ENCODE measurements around the gene ABCF1.
A peak's percentile ranks its signal among the peaks of the same experiment; 100 is the strongest.

ABCF1 gene

DNA sequence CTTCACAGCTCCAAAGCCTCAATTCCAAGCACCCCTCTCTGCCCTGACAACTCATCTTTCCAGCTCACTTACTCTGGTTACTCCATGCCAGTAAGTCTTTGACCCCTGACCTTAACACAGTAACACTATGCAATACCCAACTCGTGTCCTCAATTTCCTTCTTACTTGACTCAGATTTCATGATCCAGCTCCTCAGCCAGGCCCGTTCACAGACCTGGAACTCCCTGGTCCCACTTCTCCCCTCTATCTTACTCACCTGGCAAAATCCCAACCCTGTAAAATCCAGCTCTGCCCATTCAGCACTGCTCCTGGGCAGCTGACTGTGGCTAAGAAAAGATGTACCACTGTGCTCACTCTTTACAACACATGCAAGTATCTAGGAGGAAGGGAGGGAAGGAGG is 22.9 kb upstream of the ABCF1 start:
- Mint-ChIP-seq H3K27ac (no peak overlapping the region), H3K4me1 (ENCODE audit: low read depth) (peaks cover 13% of the 10 kb centered on the region), H3K4me3 (no peak overlapping the region), H3K9me3 (no peaks in the 10 kb centered on the region), H3K36me3 (ENCODE audit: low read depth) (peaks cover 43% of the 10 kb centered on the region), H3K27me3 (ENCODE audit: low read depth) (no peaks in the 10 kb centered on the region)
- no peak for DNase-seq (ENCODE audit: low spot score)

DNA sequence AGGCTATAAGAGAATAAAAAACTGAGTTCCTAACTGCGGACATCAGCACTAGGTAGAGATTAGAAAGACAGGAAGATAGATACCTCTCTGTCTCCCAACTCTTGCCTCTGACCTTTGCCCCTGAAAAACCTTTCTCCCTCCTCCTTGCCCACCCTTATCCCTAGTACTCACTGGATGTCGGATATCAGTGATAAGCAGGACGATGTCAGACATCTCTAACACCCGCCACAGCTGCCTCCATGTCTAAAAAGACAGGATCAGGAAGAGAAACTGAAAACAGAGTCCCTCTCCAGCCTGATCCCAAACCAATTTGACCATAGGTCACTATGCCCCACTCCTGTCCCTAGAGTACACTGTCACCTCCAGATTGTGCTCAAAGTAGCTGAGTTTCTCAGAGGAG is 16.8 kb upstream of the ABCF1 start:
- Mint-ChIP-seq H3K9me3 (no peaks in the 10 kb centered on the region), H3K4me1 (ENCODE audit: low read depth) (peaks cover 16% of the 10 kb centered on the region), H3K36me3 (ENCODE audit: low read depth) (peaks cover 43% of the 10 kb centered on the region), H3K4me3 (peak overlapping the region; percentile 43), H3K27me3 (ENCODE audit: low read depth) (no peaks in the 10 kb centered on the region), H3K27ac (peak overlapping the region; percentile 46)
- DNase-seq (ENCODE audit: low spot score), result no peak

DNA sequence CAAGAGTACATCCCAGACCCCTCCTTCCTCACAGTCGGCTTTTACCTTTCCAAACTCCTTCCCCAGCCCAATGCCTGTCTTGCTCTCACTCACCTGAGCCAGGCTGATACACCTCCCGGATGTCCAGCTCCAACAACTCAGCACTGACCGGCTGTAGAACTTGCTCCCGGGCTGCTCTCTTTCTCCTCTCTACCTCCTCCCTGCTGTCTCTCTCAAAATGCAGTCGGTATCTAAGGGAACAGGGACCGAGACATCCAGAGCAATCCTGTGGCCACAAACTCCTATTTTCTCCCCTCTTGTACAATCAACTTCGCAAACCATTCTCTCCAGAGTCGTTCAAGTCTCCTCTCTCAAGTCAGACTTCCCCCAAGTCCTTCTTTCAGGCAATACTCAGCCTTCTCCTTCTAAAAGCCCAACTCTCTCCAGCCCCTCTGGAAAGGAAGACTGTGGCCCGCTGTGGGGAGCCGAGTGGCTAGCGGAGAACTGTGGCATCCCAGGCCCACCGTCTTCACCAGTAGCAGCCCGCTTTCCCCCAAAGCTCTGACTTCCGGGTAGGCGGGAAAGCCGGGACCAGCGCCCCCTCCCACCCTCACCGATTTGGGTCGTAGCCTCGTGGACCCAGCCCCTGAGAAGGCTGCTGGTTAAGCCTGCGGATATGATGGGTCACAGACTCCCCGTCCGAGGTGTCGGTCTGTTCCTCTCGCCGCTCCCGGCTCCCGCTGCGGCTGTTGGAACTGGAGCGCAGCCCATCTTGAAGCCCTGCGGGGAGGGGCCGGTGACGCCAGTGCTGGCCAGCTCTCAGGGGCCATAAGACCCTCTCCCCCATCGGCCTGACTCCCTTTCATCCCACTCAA is 16.1 kb upstream of the ABCF1 start:
- H3K36me3 Mint-ChIP-seq (ENCODE audit: low read depth), result peaks cover 45% of the 10 kb centered on the region
- H3K27me3 Mint-ChIP-seq (ENCODE audit: low read depth), result no peaks in the 10 kb centered on the region
- H3K27ac Mint-ChIP-seq, result peak overlapping the region; percentile 99
- H3K4me3 Mint-ChIP-seq, result peak overlapping the region; percentile 94
- no peak for DNase-seq (ENCODE audit: low spot score)
- H3K9me3 Mint-ChIP-seq, result no peaks in the 10 kb centered on the region
- H3K4me1 Mint-ChIP-seq (ENCODE audit: low read depth), result peaks cover 19% of the 10 kb centered on the region

DNA sequence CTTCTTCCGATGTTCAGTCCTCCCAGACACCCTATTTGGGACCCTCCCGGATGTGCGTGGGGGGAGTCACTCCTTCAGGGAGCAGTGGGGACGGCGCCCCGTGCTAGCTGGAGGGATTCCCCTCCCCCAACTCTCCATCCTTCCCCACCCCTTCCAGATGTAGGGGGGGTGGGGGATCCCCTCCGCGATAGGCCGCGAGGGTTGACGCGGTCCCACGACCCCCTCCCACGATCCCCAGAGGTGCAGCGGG is 15.5 kb upstream of the ABCF1 start:
- Mint-ChIP-seq H3K36me3 (ENCODE audit: low read depth) (peaks cover 41% of the 10 kb centered on the region), H3K27ac (peak overlapping the region; percentile 99), H3K27me3 (ENCODE audit: low read depth) (no peaks in the 10 kb centered on the region), H3K4me1 (ENCODE audit: low read depth) (peaks cover 19% of the 10 kb centered on the region), H3K9me3 (no peaks in the 10 kb centered on the region), H3K4me3 (peak overlapping the region; percentile 94)
- DNase-seq (ENCODE audit: low spot score), result no peak

DNA sequence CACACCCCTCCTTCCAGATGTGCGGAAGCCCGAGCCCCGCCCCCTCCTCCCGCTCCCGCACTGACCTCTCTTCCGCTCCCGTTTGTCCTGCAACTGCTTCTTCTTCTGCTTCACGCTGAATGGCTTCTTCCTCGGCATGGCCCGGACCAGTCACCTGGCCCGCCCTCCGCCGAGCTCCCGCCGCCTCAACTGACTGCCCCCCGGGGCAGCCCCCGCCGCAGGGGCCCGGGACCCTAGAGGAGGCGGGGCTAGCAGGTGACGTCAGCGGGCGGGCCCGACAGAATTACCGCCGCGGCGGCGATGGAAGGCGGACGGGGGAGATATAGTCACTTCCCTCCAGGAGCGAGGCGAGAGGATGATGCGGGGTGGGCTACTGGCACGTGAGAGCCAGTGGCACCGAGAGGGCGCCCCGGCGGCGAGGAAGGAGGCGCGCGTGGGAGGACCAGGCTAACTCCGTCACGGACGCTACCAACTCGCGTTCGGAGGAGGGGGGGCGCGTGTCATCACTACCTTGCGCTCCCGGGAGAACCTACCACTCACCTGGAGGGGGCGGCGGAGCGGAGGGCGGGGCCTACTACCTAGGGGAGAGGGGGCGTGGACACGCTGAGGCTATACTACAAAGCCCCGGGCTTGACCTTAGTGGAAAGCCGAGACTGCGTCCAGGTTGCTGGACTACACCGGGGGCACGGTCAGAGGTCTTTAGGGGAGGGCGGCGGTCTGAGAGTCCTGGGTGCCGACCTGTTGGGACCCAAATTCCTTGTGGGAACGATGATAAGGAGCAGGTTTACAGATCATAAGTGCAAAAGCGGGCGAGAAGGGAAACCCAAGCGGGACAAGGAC is 15.0 kb upstream of the ABCF1 start, which contains the start of gene GNL1:
Gene GNL1 (minus strand): TSS at position 424 of the 840 bp plus-strand sequence. CDS start 286 bp downstream, at position 138.
- Mint-ChIP-seq H3K27ac (peak within 1 kb of the TSS; percentile 99), H3K27me3 (ENCODE audit: low read depth) (no peaks in the 10 kb centered on the region), H3K4me3 (peak within 1 kb of the TSS; percentile 94), H3K4me1 (ENCODE audit: low read depth) (peaks cover 19% of the 10 kb centered on the region), H3K36me3 (ENCODE audit: low read depth) (peaks cover 38% of the 10 kb centered on the region), H3K9me3 (no peaks in the 10 kb centered on the region)
- peak; percentile 95 for DNase-seq (ENCODE audit: low spot score)

DNA sequence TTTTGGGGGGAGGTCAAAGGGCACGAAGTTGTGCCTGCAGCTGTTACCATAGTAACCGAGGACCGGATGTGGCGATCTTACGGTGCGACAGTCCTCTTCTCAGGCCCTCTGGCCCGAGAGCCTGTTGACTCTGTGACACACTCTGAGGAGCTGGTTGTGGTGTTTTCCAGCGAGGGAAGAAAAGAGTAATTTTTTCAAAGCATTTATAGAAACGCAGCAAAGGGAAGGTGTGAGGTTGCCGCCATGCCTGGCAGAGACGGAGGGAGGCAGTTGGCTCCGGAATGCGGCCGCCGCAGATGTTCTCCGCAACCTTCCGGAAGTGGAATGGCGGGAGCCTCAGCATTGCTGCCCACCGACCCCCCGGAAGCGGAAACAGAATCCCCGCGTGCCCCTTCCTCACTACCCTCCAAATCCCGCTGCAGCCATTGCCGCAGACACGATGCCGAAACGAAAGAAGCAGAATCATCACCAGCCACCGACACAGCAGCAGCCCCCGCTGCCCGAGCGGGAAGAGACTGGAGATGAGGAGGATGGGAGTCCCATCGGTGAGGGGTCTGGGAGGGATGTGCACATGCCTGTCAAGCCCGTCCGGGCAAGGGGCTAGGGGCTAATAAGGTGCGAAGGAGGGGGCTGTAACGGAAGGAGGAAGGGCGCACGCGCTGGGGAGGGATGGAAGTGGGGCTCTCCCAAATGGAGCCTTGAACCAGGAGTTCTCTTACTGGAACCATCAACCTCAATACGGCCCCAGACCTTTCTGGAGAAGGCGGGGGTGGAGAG is 14.1 kb upstream of the ABCF1 start, which contains the start of gene PRR3:
Gene PRR3 (plus strand): TSS at position 390 of the 777 bp plus-strand sequence. CDS start 50 bp downstream, at position 440.
- Mint-ChIP-seq H3K4me1 (ENCODE audit: low read depth) (peaks cover 19% of the 10 kb centered on the region), H3K4me3 (peak within 1 kb of the TSS; percentile 94), H3K9me3 (no peaks in the 10 kb centered on the region), H3K27me3 (ENCODE audit: low read depth) (no peaks in the 10 kb centered on the region), H3K27ac (peak within 1 kb of the TSS; percentile 99), H3K36me3 (ENCODE audit: low read depth) (peaks cover 35% of the 10 kb centered on the region)
- DNase-seq (ENCODE audit: low spot score), result peak; percentile 89

DNA sequence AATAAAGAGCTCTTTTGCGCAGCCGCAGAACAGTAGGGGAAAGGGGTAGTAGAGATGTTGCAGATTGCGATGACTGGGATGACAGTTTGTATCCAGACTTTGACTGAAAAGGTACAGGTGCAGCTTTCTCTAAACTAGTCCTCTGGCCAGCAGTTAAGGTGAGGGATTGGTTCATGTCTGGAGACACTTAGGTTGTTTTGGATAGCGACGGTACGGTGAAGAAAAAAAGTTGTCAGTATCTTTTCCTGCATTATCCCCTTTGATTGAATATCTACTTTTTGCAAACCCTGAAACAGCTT is 13.6 kb upstream of the ABCF1 start:
- Mint-ChIP-seq H3K4me3 (peak overlapping the region; percentile 94), H3K4me1 (ENCODE audit: low read depth) (peaks cover 19% of the 10 kb centered on the region), H3K27me3 (ENCODE audit: low read depth) (no peaks in the 10 kb centered on the region), H3K36me3 (ENCODE audit: low read depth) (peaks cover 35% of the 10 kb centered on the region), H3K9me3 (no peaks in the 10 kb centered on the region), H3K27ac (peak overlapping the region; percentile 99)
- no peak for DNase-seq (ENCODE audit: low spot score)

DNA sequence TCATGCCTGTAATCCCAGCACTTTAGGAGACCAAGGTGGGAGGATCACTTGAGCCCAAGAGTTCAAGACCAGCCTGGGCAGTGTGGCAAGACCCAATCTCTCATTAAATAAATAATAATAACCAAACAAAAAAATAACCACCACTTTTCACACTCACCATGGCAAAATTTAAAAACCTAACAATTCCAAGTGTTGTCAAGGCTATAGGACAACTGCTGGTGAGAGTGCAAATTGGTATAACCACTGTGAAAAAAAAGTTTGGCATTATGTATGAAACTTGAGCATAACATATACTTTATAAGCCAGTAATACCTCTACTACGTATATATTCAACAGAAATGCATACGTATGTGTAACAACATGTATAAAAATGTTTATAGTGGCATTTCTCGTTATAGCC is 10.3 kb upstream of the ABCF1 start:
- Mint-ChIP-seq H3K9me3 (no peaks in the 10 kb centered on the region), H3K36me3 (ENCODE audit: low read depth) (peaks cover 37% of the 10 kb centered on the region), H3K4me1 (ENCODE audit: low read depth) (peaks cover 15% of the 10 kb centered on the region), H3K27ac (no peak overlapping the region), H3K4me3 (no peak overlapping the region), H3K27me3 (ENCODE audit: low read depth) (no peaks in the 10 kb centered on the region)
- DNase-seq (ENCODE audit: low spot score), result no peak

DNA sequence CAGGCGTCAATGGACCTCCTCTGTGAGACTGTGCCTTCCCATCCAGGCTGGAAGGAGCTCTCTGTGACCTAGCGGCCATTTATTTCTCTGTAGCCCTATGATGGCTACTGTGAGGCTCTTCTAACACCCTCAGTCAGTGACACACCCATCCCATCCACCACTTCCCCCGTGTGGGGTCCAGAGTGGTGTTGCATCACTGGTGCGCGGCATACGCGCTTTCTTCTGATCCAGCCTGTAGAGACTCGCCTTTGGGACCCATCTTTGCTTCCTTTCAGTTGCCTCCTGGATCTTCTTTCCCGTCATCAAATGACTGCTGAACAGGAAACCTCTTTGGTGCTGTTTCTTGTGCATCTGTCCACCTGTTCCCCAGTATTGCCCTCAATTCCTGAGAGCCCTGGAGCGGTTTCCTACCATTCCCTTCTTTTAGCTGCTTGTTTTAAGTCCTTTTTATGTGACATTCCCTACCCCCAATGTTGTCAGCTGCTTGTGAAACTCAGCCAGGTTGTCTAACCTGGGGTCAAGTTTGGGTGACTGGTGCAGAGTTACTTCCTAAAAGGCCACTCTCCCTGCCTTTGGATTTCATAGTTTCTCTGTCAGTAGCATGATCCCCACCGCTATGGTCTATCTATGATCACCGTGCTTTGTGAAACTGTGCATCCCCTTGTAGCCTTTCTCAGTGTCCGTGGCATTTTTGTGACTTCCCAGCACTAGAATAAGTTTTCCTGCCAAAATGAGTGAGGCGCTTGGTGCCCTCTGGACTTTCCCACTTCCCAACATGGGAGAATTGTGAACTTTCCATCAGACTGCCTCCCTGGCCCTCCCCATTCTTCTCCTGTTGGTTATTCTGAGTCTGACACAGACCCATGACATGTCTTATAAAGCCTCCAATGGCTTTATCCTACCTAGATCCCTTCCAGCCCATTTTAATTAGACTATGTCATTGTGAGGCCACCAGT is 8.5 kb upstream of the ABCF1 start:
- H3K9me3 Mint-ChIP-seq, result no peaks in the 10 kb centered on the region
- no peak overlapping the region for H3K27ac Mint-ChIP-seq
- no peak overlapping the region for H3K4me3 Mint-ChIP-seq
- H3K27me3 Mint-ChIP-seq (ENCODE audit: low read depth), result no peaks in the 10 kb centered on the region
- H3K4me1 Mint-ChIP-seq (ENCODE audit: low read depth), result peaks cover 11% of the 10 kb centered on the region
- DNase-seq (ENCODE audit: low spot score), result no peak
- peaks cover 34% of the 10 kb centered on the region for H3K36me3 Mint-ChIP-seq (ENCODE audit: low read depth)

DNA sequence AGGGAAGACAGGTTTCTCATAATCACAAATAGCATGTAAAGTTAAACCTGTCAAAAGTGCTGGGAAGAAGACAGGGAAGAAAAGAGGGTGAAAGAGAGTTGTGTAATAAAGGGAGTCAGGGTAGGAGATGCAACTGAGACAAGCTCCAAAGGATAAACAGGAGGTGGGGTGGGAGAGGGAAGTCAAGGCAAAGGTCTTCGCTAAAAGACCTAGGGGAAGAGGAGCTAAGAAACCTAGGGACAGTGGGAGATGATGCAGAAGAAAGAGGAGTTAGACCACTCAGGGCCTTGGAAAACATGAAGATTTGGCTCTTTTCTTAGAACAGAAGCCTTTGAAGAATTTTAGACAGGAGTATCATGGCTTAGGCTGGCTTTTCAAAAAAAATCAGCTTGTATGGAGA is 7.1 kb upstream of the ABCF1 start:
- Mint-ChIP-seq H3K4me1 (ENCODE audit: low read depth) (peaks cover 4% of the 10 kb centered on the region), H3K9me3 (no peaks in the 10 kb centered on the region), H3K36me3 (ENCODE audit: low read depth) (peaks cover 29% of the 10 kb centered on the region), H3K27ac (no peak overlapping the region), H3K27me3 (ENCODE audit: low read depth) (no peaks in the 10 kb centered on the region), H3K4me3 (no peak overlapping the region)
- DNase-seq (ENCODE audit: low spot score), result no peak

DNA sequence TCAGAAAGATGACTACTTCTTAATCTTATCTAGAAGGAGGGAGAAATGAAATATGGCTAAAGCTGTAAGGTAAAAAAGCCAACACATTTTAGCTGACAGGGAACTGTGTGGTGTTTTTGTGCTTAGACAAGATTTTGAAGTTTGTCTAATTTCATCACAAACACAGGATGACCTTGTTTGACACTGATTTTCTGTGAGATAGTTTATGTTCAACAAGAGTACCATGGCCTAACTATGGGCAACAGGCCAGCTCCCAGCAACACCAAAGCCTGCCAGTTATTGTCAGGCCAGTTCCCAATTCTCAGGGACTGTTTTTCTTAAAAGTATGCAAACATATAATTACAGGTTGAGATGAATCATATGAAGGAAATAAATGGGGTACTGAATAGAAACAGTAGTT is 5.5 kb upstream of the ABCF1 start:
- no peak overlapping the region for H3K4me3 Mint-ChIP-seq
- no peaks in the 10 kb centered on the region for H3K9me3 Mint-ChIP-seq
- peaks cover 21% of the 10 kb centered on the region for H3K36me3 Mint-ChIP-seq (ENCODE audit: low read depth)
- H3K27ac Mint-ChIP-seq, result no peak overlapping the region
- no peak for DNase-seq (ENCODE audit: low spot score)
- no peaks in the 10 kb centered on the region for H3K27me3 Mint-ChIP-seq (ENCODE audit: low read depth)
- peaks cover 8% of the 10 kb centered on the region for H3K4me1 Mint-ChIP-seq (ENCODE audit: low read depth)

DNA sequence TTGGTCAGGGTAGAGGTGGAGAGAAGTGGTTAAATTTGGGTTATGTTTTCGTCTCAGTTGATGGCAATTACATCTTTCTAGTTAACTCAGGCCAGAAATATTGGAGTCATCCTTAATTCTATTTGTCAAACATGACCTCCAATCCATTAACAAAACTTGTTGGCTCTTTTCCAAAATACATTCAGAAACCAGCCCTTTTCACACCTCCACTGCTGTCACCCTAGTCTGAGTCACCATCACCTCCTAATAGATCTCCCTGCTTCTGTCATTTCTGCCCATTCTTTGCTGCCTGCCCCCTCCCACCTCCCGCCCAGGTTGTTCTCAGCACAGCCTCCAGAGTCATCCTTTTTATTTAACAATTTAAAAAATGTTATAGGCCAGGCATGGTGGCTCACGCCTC is 3.0 kb upstream of the ABCF1 start:
- H3K36me3 Mint-ChIP-seq (ENCODE audit: low read depth), result peaks cover 22% of the 10 kb centered on the region
- DNase-seq (ENCODE audit: low spot score), result no peak
- H3K4me1 Mint-ChIP-seq (ENCODE audit: low read depth), result peaks cover 29% of the 10 kb centered on the region
- H3K27ac Mint-ChIP-seq, result no peak overlapping the region
- no peak overlapping the region for H3K4me3 Mint-ChIP-seq
- H3K27me3 Mint-ChIP-seq (ENCODE audit: low read depth), result no peaks in the 10 kb centered on the region
- H3K9me3 Mint-ChIP-seq, result no peaks in the 10 kb centered on the region

DNA sequence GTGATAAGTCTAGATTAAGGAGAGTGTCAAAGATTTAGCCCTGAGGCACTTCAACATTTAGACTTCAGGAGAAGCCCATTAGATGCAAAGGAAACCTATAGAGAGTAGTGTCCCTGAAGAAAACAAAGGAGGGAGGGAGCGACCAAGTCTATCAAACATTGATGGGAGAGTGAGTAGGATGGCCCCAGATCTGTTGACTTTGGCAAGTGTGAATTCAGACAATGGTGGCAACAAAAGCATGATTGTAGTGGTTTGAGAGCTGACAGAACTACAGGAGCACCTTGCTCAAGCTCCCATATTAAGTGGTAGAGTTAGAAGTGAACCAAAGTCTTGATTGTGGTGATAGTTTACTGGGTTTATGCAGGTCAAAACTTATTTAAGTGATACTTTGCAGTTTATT is 979 bp upstream of the ABCF1 start:
- Mint-ChIP-seq H3K9me3 (no peaks in the 10 kb centered on the region), H3K4me1 (ENCODE audit: low read depth) (peaks cover 45% of the 10 kb centered on the region), H3K4me3 (peak overlapping the region; percentile 98), H3K27ac (peak overlapping the region; percentile 14), H3K36me3 (ENCODE audit: low read depth) (peaks cover 22% of the 10 kb centered on the region), H3K27me3 (ENCODE audit: low read depth) (no peaks in the 10 kb centered on the region)
- DNase-seq (ENCODE audit: low spot score), result no peak
